HG02642 (cell line): ENCODE measurements around the gene TRIM23.
"Not testable (repeated sequence)": the region's sequence is repeated elsewhere in the genome, so short reads cannot be mapped to it uniquely, and the experiment has no call there.

Experiments used
- ATAC-seq: cut with Tn5 transposase; IDR thresholded peaks from one replicate; pipeline ENCODE4 v1.9.1; 2021; ENCODE audit warnings: mild to moderate bottlenecking; ENCODE audit not compliant: unreplicated experiment, poor library complexity

TRIM23 gene

GRCh38 chr5:65624025-65624570, at the start of gene TRIM23:
TRIM23 (minus strand) TSS chr5:65624333; CDS start chr5:65624274, 59 bp downstream.
- peak; percentile 97 for ATAC-seq

GRCh38 chr5:65672796-65673195, 48.7 kb upstream of the TRIM23 start:
- ATAC-seq: no peak

- ATAC-seq: no peak
These were observed 44.6 kb upstream of the TRIM23 start for GRCh38 chr5:65668696-65669095.

GRCh38 chr5:65663804-65664521, 39.8 kb upstream of the TRIM23 start:
- ATAC-seq: no peak

GRCh38 chr5:65654713-65655112, 30.6 kb upstream of the TRIM23 start:
- no peak for ATAC-seq

DNA sequence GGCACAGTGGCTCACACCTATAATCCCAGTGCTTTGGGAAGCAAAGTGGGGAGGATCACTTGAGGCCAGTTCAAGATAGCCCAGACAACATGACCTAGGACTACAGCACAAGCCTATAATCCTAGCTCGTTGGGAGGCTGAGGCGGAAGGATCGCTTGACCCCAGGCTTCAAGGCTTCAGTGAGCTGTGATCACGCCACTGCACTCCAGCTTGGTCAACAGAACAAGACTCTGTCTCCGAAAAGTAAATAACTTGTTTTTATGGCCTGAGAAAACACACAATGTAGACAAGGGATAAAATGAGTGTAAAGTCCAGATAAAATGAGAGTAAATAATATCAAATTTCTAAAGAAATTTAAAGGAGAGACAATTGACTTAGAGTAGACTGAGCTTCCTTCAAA, 27.0 kb upstream of the TRIM23 start:
- no peak for ATAC-seq

DNA sequence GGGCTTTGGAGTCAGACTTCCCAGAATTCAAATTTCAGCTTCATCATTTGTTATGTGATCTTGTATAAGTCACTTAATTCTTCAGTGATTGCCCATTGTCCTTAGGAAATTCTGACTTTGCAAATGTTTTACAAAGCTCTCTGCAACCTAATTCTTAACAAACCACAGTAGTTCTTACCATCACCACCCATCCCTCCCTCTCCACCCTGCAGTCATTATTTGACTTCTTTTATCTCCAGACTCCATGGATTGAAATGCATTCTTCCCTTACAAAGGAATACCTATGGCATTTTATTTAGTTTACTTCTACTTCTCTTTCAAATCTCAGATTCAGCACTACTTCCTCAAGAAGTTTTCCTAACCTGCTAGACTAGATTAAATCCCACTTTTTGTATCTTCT, 23.8 kb upstream of the TRIM23 start:
- no peak for ATAC-seq

- ATAC-seq: no peak
These were observed 22.8 kb upstream of the TRIM23 start for GRCh38 chr5:65646938-65647337.

DNA sequence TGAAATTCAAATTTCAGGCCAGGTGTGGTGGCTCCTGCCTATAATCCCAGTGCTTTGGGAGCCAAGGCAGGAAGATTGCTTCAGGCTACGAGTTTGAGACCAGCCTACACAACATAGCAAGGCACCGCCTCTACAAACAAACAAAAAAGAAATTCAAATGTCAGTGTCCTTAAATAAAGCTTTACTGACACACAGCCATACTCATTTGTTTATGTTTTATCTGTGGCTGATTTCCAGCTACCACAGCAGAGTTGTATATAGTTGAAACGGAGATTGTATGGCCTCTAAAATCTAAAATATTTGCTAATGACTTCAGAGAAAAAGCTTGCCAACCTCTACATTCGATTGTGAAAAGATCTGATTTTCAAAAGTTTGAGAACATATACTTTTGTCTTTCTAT, 16.1 kb upstream of the TRIM23 start:
- ATAC-seq: no peak

- ATAC-seq: no peak
These were observed 6.8 kb upstream of the TRIM23 start for GRCh38 chr5:65630981-65631380.

- ATAC-seq: no peak
These were observed 1.6 kb upstream of the TRIM23 start for GRCh38 chr5:65625743-65626142.

- ATAC-seq: peak; percentile 79
These were observed 730 bp upstream of the TRIM23 start, which contains the start of the genes SHLD3 and TRAPPC13 for GRCh38 chr5:65624571-65625555. SHLD3 (plus strand) TSS chr5:65625027; CDS start chr5:65629588, 4,561 bp downstream. TRAPPC13 (plus strand) TSS chr5:65625027; CDS start chr5:65625061, 34 bp downstream.

DNA sequence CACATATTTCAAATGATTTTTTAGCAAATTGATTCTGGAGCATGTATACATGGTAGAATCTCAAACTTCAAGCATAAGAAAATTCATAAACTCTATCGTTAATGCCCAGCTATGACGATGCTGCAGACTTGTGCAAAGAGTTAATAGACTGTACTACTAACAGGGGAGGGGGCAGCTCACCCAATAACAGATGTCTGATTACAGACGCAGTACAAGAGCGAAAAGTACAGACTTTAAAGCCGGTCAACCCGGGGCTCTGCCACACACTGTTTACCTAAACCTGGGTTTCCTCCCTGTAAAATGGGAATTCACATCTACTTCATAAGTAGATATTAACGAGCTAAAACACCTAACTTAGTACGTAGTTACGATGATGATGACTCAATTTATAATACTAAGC, 651 bp downstream of the TRIM23 start:
- no peak for ATAC-seq

- ATAC-seq: not testable (repeated sequence)
These were observed 2.2 kb downstream of the TRIM23 start for GRCh38 chr5:65621961-65622360.

DNA sequence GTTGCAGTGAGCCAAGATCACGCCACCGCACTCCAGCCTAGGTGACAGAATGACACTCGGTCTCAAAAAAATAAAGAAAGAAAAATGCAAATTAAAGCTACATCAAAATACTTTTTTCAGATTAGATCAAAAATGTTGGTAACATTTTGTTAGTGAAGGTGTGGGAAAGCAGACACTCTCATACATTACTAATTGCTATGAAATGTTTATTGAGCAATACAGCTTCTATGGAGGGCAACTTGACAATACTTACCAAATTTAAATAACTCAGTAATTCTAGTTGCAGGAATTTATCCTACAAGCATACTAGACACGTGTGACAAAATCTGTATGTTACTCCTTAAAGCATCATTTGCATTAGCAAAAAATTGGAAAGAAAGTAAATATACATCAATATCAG, 4.1 kb downstream of the TRIM23 start:
- no peak for ATAC-seq

DNA sequence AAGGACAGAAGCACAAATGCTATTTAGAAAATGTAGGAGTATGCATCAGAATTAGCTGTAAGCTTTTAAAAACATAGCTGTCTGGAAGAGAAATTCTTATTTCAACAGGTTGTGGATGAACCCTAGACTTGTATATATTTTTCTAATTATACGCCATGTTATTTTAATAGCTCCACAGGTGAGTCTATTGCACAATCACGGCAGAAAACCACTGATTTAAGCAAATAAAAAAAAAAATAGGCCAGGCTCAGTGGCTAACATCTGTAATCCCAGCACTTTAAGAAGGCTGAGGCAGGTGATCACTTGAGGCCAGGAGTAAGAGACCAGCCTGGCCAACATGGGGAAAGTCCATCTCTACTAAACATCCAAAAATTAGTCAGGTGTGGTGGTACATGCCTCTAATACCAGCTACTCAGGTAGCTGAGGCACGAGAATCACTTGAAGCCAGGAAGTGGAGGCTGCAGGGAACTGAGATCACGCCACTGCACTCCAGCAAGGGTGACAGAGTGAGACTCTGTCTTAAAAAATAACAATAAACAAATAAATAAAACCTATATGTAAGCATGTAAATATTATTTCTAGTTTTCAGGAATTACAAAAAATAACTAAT, 11.7 kb downstream of the TRIM23 start:
- ATAC-seq: no peak

DNA sequence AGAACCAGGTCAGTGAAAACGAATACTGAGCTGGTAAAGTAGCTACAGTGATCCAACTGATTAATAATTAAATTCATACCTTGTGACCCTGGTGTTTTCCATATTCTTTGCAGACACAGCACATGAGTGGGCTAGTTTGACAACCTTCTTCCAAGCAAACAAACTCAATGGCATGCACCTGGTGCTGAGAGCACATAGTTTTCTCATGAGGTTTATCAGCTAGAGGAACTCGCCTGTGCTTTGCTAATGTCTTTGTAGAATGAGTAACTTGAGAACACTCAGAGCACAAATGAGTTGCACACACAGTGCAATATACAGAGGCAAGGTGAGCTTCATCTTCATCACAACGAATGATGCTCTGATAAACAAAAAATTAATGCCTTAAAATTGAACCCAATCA, 12.6 kb downstream of the TRIM23 start:
- no peak for ATAC-seq

DNA sequence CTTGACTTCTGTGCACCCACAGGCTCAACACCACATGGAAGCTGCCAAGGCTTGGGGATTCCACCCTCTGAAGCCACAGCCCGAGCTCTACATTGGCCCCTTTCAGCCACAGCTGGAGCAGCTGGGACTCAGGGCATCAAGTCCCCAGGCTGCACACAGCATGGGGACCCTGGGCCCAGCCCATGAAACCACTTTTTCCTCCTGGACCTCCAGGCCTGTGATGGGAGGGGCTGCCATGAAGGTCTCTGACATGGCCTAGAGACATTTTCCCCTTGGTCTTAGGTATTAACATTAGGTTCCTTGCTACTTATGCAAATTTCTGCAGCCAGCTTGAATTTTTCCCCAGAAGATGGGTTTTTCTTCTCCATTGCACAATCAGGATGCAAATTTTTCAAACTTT, 22.4 kb downstream of the TRIM23 start:
- not testable (repeated sequence) for ATAC-seq

DNA sequence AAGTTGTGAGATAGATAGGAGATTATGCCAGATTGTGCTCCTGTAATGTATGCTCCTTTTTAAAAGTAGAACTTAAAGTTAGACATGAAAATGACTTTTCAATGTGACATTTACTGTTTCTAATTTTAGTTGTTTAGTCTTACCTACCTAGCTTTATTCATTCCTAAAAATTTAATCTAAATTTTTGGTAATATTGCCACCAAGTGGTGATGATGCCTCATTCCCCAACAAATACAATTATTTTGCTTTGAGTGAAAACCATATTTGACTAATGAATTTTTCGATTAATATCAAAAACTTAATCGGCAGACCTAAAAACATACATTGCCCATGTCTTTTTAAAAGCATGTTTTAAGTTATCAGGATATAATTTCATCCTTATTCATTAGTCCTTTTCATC, 35.4 kb downstream of the TRIM23 start:
- no peak for ATAC-seq

GRCh38 chr5:65577141-65577540, 47.0 kb downstream of the TRIM23 start:
- no peak for ATAC-seq
